Chondrocyte (in vitro differentiated cells): ENCODE results near the gene RAB13. TPM values are rescaled to one million over a fixed set of nuclear protein-coding genes. Genes with fewer than 3 reads are reported as not detected.

Source experiments
- DNase-seq: peaks from one replicate; pipeline ENCODE4 v3.0.0; 2021; ENCODE audit warnings: mixed read lengths, low spot score
- H3K27ac Mint-ChIP-seq: one replicate; pipeline ENCODE4 v1.8.0; 2021; ENCODE audit warnings: mild to moderate bottlenecking, moderate library complexity, mixed read lengths; ENCODE audit not compliant: unreplicated experiment
- H3K27me3 Mint-ChIP-seq: 2 replicates; pipeline ENCODE4 v1.8.0; 2021; ENCODE audit warnings: low read depth, mixed read lengths
- H3K36me3 Mint-ChIP-seq: 2 replicates; pipeline ENCODE4 v1.8.0; 2021; ENCODE audit warnings: low read depth, mixed read lengths
- H3K4me1 Mint-ChIP-seq: 2 replicates; pipeline ENCODE4 v1.8.0; 2021; ENCODE audit warnings: low read depth, mild to moderate bottlenecking, mixed read lengths
- H3K4me3 Mint-ChIP-seq: one replicate; pipeline ENCODE4 v1.8.0; 2021; ENCODE audit warnings: mild to moderate bottlenecking, moderate library complexity, mixed read lengths; ENCODE audit not compliant: unreplicated experiment
- H3K9me3 Mint-ChIP-seq: 2 replicates; pipeline ENCODE4 v1.8.0; 2021; ENCODE audit warnings: low read depth, mixed read lengths
- total RNA-seq: library from RNA; stranded (reverse); gene quantifications from 3 replicates; pipeline ENCODE4 v1.2.1, GENCODE V29; 2021
- TF ChIP-seq, protein P1 (sequence below): fragments of 200-600 bp; sonication (generic); IDR thresholded peaks from 2 replicates; pipeline ENCODE4 v1.5.0; 2021; ENCODE audit warnings: antibody characterized with exemption, mild to moderate bottlenecking, moderate library complexity

The RAB13 gene
- total RNA-seq, 1 donor from 2014 or later: 116 TPM

DNA sequence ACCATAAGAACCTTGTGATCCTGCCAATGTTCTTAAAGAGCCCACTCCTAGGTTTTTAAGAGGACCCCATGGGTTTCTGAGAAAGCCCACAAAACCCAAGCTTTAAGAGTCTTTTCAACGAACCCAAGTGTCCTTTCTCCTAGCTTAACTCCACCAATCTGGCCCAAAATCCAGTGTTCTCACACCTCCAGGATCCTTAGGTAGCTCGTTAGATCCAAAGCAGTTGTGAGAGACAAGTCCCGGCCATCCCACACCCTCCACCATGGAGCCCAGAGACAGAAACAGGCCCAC is 41.4 kb downstream of the RAB13 start:
- DNase-seq: peak; percentile 12
- H3K27me3 Mint-ChIP-seq: no peaks in the 10 kb centered on the region
- H3K4me1 Mint-ChIP-seq: peaks cover 17% of the 10 kb centered on the region
- peaks cover 20% of the 10 kb centered on the region for H3K36me3 Mint-ChIP-seq
- peak overlapping the region; percentile 71 for H3K27ac Mint-ChIP-seq
- peak overlapping the region; percentile 80 for H3K4me3 Mint-ChIP-seq
- TF ChIP-seq, protein P1, sequence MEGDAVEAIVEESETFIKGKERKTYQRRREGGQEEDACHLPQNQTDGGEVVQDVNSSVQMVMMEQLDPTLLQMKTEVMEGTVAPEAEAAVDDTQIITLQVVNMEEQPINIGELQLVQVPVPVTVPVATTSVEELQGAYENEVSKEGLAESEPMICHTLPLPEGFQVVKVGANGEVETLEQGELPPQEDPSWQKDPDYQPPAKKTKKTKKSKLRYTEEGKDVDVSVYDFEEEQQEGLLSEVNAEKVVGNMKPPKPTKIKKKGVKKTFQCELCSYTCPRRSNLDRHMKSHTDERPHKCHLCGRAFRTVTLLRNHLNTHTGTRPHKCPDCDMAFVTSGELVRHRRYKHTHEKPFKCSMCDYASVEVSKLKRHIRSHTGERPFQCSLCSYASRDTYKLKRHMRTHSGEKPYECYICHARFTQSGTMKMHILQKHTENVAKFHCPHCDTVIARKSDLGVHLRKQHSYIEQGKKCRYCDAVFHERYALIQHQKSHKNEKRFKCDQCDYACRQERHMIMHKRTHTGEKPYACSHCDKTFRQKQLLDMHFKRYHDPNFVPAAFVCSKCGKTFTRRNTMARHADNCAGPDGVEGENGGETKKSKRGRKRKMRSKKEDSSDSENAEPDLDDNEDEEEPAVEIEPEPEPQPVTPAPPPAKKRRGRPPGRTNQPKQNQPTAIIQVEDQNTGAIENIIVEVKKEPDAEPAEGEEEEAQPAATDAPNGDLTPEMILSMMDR: no peak
- no peaks in the 10 kb centered on the region for H3K9me3 Mint-ChIP-seq

DNA sequence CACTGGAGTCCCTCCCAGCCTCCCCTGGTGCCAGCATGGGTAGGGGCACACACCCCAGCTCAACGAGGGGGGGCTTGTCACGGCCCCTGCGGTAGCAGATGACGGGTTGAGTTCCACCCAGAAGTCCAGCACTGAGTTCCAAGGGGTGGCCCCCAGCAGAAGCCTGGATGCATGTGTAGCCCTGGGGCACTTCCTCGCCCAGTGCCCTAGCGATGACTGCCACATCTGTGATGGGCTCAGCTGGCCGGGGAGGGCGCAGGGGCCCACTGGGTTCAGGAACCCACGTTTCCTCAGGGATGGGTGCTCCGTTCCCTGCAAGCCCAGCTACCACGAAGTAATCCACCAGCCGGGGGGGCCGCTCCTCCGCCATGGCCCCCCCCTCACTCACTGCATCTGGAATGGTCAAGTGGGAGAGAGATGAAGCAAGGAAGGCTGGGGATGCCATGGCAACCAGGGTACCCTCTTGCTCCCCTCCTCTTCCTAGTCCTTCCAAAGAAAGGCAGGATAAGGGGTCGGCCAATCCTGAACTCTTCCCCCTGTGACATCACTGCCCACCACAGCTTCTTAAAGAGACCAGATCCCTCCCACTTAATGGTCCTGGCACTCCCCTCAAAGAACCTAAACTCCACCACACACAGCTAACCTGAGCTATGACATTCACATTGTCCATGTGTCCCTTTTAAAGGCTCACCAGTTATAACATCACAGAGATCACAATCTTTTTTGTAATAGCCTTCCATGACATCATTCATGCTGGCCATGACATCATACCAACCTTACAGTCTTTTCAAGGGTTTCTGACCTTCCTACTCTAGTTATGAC is 41.9 kb downstream of the RAB13 start:
- Mint-ChIP-seq H3K4me3 (no peak overlapping the region), H3K9me3 (no peaks in the 10 kb centered on the region), H3K36me3 (peaks cover 20% of the 10 kb centered on the region), H3K27me3 (no peaks in the 10 kb centered on the region), H3K4me1 (peaks cover 17% of the 10 kb centered on the region), H3K27ac (peak overlapping the region; percentile 71)
- no peak for DNase-seq
- TF ChIP-seq, protein P1: no peak

DNA sequence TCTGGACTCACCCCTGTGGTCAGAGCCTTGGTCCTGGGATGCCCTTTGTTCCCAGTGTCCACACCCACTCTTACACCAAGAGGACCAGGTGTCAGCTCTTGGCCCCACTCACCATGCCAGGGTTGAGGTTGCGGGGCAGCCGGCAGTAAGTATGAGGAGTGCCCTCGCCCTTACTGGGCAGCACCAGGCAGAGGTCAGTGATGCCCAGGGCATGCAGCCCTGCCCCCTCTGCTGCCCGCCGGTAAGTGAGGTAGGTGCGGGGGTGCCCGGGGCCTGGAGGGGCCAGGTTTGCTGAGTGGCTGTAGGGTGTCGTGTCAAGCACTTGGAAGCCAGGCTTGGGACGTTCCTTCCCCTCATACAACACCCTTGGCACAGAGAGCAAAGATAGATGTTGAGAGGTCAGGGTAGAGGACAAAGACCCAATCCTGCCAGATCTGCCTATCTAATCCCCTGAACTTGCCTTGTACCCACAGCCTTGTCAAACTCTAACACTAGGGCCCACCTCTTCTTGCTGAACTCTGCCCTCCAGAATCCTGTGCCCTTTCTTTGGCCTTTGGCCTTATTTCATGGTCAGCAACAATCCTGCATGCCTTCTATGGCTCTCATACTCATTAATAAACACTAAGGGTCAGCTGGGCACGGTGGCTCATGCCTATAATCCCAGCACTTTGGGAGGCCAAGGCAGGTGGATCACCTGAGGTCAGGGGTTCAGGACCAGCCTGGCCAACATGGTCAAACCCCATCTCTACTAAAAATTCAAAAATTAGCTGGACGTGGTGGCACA is 43.2 kb downstream of the RAB13 start:
- Mint-ChIP-seq H3K9me3 (no peaks in the 10 kb centered on the region), H3K27me3 (no peaks in the 10 kb centered on the region), H3K27ac (no peak overlapping the region), H3K4me1 (peaks cover 17% of the 10 kb centered on the region), H3K36me3 (peaks cover 18% of the 10 kb centered on the region), H3K4me3 (no peak overlapping the region)
- DNase-seq: no peak
- TF ChIP-seq, protein P1: no peak

DNA sequence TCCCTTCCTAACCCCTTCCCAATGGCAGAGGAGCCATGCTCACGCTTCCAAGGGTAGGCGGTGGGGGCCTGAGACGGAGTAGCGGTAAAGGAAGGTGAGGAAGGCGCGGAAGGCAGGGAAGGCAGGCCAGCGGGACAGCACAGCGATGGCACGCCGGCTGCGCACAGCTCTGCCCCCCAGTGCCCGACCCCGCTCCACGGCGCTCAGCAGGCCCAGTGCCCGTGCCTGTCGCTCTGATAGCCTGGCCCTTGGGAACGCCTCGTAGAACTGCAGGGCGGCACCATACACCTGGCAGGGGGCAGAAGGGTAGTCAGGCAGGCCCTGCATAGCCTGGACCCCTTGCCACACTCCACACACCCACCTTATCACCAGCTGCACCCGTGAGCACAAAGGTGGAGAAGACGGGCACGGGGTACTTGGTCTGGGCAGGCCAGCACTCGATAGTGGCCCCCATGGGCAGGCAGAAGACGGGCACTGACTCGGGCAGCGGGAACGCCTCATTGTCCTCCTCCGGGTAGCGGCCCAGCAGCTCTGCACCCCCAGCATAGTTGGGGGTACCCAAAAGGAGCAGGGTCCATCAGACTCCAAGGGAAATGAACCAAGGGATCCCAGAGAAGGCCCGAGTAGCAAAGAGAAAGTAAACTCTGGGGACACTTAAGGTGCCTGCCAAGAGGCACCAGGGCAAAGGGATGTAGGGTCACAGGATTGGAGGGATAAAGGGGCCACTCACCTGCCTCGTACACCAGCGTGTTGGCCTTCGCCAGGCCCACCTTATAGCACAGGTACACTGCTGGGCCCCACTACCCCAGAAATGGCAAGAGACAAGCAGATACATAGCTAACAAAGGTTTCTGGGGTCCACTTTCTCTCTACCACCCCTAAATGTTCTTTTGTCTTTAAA is 44.1 kb downstream of the RAB13 start:
- peaks cover 24% of the 10 kb centered on the region for H3K36me3 Mint-ChIP-seq
- no peak for DNase-seq

More for the DNA sequence above, 44.1 kb downstream of the RAB13 start:
- H3K27me3 Mint-ChIP-seq: no peaks in the 10 kb centered on the region
- H3K4me3 Mint-ChIP-seq: no peak overlapping the region
- no peaks in the 10 kb centered on the region for H3K9me3 Mint-ChIP-seq
- no peak overlapping the region for H3K27ac Mint-ChIP-seq
- H3K4me1 Mint-ChIP-seq: peaks cover 17% of the 10 kb centered on the region
- TF ChIP-seq, protein P1: no peak
